Subcutaneous abdominal adipose tissue (tissue), 5 donors: ENCODE results near the gene NOG.

Experiments used
- H3K27ac ChIP-seq: one replicate; pipeline ENCODE4 v1.7.0; 2013; ENCODE audit warnings: low read depth, mild to moderate bottlenecking, inconsistent platforms, low read length, moderate library complexity
- H3K27me3 ChIP-seq, 5 donors: one replicate each; pipeline ENCODE4 v1.7.0; 2013; ENCODE audit warnings: low read length in 5 of 5, inconsistent platforms in 1 of 5; ENCODE audit not compliant: control insufficient read depth in 5 of 5, insufficient read depth in 4 of 5
- H3K36me3 ChIP-seq, 5 donors: one replicate each; pipeline ENCODE4 v1.7.0; 2013; ENCODE audit warnings: low read length in 5 of 5; ENCODE audit not compliant: control insufficient read depth in 5 of 5, insufficient read depth in 5 of 5
- H3K4me1 ChIP-seq, 5 donors: one replicate each; pipeline ENCODE4 v1.7.0; 2013; ENCODE audit warnings: low read length in 5 of 5, mild to moderate bottlenecking in 3 of 5, moderate library complexity in 1 of 5; ENCODE audit not compliant: control insufficient read depth in 5 of 5, insufficient read depth in 5 of 5
- H3K4me3 ChIP-seq, 5 donors: one replicate each; pipeline ENCODE4 v1.7.0; 2013; ENCODE audit warnings: low read length in 5 of 5, low read depth in 1 of 5
- H3K9ac ChIP-seq, 5 donors: one replicate each; pipeline ENCODE4 v1.7.0; 2013; ENCODE audit warnings: low read length in 5 of 5, mild to moderate bottlenecking in 4 of 5, moderate library complexity in 3 of 5
- H3K9me3 ChIP-seq, 5 donors: one replicate each; pipeline ENCODE4 v1.7.0; 2013; ENCODE audit warnings: low read length in 5 of 5; ENCODE audit not compliant: control insufficient read depth in 5 of 5
- donor health status: healthy.
- donor health status: healthy.
- donor health status: healthy.
- donor health status: healthy.
- donor health status: healthy.

The NOG gene

GRCh38 chr17:56604691-56605290 lies 11.3 kb downstream of the NOG start:
- Histone ChIP-seq H3K36me3 (no peaks in the 10 kb centered on the region), H3K9ac (no peak overlapping the region), H3K27ac (no peak overlapping the region), H3K9me3 (no peaks in the 10 kb centered on the region), H3K27me3 (peaks cover 3 to 24% (median 7%) of the 10 kb centered on the region in 5 donors), H3K4me3 (no peak overlapping the region), H3K4me1 (no peaks in the 10 kb centered on the region)

- H3K4me3 ChIP-seq, result no peak overlapping the region
- H3K27me3 ChIP-seq, result peaks cover 0 to 11% (median 0%) of the 10 kb centered on the region in 5 donors
- H3K4me1 ChIP-seq, result peaks cover 0 to 7% (median 5%) of the 10 kb centered on the region in 5 donors
- H3K9me3 ChIP-seq, result no peaks in the 10 kb centered on the region
- no peak overlapping the region for H3K9ac ChIP-seq
- H3K27ac ChIP-seq, result no peak overlapping the region
- no peaks in the 10 kb centered on the region for H3K36me3 ChIP-seq
Observed at GRCh38 chr17:56608944-56609343, 15.4 kb downstream of the NOG start.

GRCh38 chr17:56610321-56610720 lies 16.8 kb downstream of the NOG start:
- Histone ChIP-seq H3K9me3 (no peaks in the 10 kb centered on the region), H3K27ac (no peak overlapping the region), H3K4me3 (no peak overlapping the region), H3K36me3 (no peaks in the 10 kb centered on the region), H3K4me1 (peaks cover 0 to 17% (median 5%) of the 10 kb centered on the region in 5 donors), H3K27me3 (peaks cover 0 to 7% (median 0%) of the 10 kb centered on the region in 5 donors), H3K9ac (no peak overlapping the region)

- H3K4me3 ChIP-seq, result no peak overlapping the region
- no peak overlapping the region for H3K27ac ChIP-seq
- H3K36me3 ChIP-seq, result no peaks in the 10 kb centered on the region
- no peaks in the 10 kb centered on the region for H3K9me3 ChIP-seq
- no peaks in the 10 kb centered on the region for H3K27me3 ChIP-seq
- no peak overlapping the region for H3K9ac ChIP-seq
- peaks cover 0 to 17% (median 5%) of the 10 kb centered on the region in 5 donors for H3K4me1 ChIP-seq
Observed at GRCh38 chr17:56613131-56613530, 19.6 kb downstream of the NOG start.

GRCh38 chr17:56614522-56614921 lies 21.0 kb downstream of the NOG start:
- Histone ChIP-seq H3K27me3 (no peaks in the 10 kb centered on the region), H3K27ac (no peak overlapping the region), H3K4me3 (no peak overlapping the region), H3K9me3 (no peaks in the 10 kb centered on the region), H3K36me3 (no peaks in the 10 kb centered on the region), H3K4me1 (peaks cover 0 to 17% (median 5%) of the 10 kb centered on the region in 5 donors), H3K9ac (no peak overlapping the region)

GRCh38 chr17:56616239-56616638 lies 22.7 kb downstream of the NOG start:
- Histone ChIP-seq H3K9ac (no peak overlapping the region), H3K36me3 (no peaks in the 10 kb centered on the region), H3K9me3 (no peaks in the 10 kb centered on the region), H3K27ac (no peak overlapping the region), H3K27me3 (no peaks in the 10 kb centered on the region), H3K4me1 (peaks cover 0 to 17% (median 5%) of the 10 kb centered on the region in 5 donors), H3K4me3 (no peak overlapping the region)

- H3K4me3 ChIP-seq, result no peak overlapping the region
Observed at GRCh38 chr17:56623383-56623782, 29.9 kb downstream of the NOG start.

GRCh38 chr17:56624309-56624708 lies 30.8 kb downstream of the NOG start:
- H3K4me1 ChIP-seq, result peaks cover 0 to 7% (median 0%) of the 10 kb centered on the region in 5 donors

More at GRCh38 chr17:56623383-56623782, 29.9 kb downstream of the NOG start:
- no peak overlapping the region for H3K27ac ChIP-seq
- H3K9me3 ChIP-seq, result no peaks in the 10 kb centered on the region
- H3K9ac ChIP-seq, result no peak overlapping the region
- H3K27me3 ChIP-seq, result peaks cover 0 to 4% (median 0%) of the 10 kb centered on the region in 5 donors
- peaks cover 0 to 7% (median 0%) of the 10 kb centered on the region in 5 donors for H3K4me1 ChIP-seq
- no peaks in the 10 kb centered on the region for H3K36me3 ChIP-seq

GRCh38 chr17:56624912-56625311 lies 31.4 kb downstream of the NOG start:
- H3K9ac ChIP-seq, result no peak overlapping the region
- no peaks in the 10 kb centered on the region for H3K9me3 ChIP-seq
- peaks cover 0 to 4% (median 0%) of the 10 kb centered on the region in 5 donors for H3K27me3 ChIP-seq
- H3K4me1 ChIP-seq, result peaks cover 0 to 10% (median 2%) of the 10 kb centered on the region in 5 donors
- no peak overlapping the region for H3K27ac ChIP-seq
- no peak overlapping the region for H3K4me3 ChIP-seq
- no peaks in the 10 kb centered on the region for H3K36me3 ChIP-seq

More at GRCh38 chr17:56624309-56624708, 30.8 kb downstream of the NOG start:
- Histone ChIP-seq H3K9me3 (no peaks in the 10 kb centered on the region), H3K27me3 (peaks cover 0 to 4% (median 0%) of the 10 kb centered on the region in 5 donors), H3K27ac (no peak overlapping the region), H3K4me3 (no peak overlapping the region), H3K36me3 (no peaks in the 10 kb centered on the region), H3K9ac (no peak overlapping the region)

- no peak overlapping the region for H3K27ac ChIP-seq
- H3K9me3 ChIP-seq, result no peaks in the 10 kb centered on the region
- no peaks in the 10 kb centered on the region for H3K36me3 ChIP-seq
- peaks cover 0 to 4% (median 0%) of the 10 kb centered on the region in 5 donors for H3K27me3 ChIP-seq
- H3K4me1 ChIP-seq, result peaks cover 0 to 6% (median 0%) of the 10 kb centered on the region in 5 donors
- no peak overlapping the region for H3K4me3 ChIP-seq
- H3K9ac ChIP-seq, result no peak overlapping the region
Observed at GRCh38 chr17:56629531-56630075, 36.1 kb downstream of the NOG start.
